SU-DHL-6 (cell line): ENCODE results near the gene KCNN3.
A peak's percentile ranks its signal among the peaks of the same experiment; 100 is the strongest.

ENCODE experiments used
- H2AFZ ChIP-seq: fragments of 200-600 bp; sonication (generic); 2 replicates; pipeline ENCODE4 v1.6.1; 2014; ENCODE audit warnings: low read depth, mild to moderate bottlenecking, moderate library complexity, mixed read lengths, antibody characterized with exemption, low read length; ENCODE audit not compliant: severe bottlenecking
- H3F3A ChIP-seq: fragments of 200-600 bp; shearing (Covaris generic); 2 replicates; pipeline ENCODE4 v1.6.0; 2016; ENCODE audit warnings: antibody characterized with exemption, mild to moderate bottlenecking; ENCODE audit not compliant: insufficient read depth
- H3K27ac ChIP-seq: fragments of 200-600 bp; sonication (generic); 2 replicates; pipeline ENCODE4 v1.5.1; 2016; ENCODE audit warnings: low read depth, mild to moderate bottlenecking, low read length, moderate library complexity, mixed read lengths
- H3K27me3 ChIP-seq: fragments of 200-600 bp; sonication (generic), shearing (Covaris generic); 2 replicates; pipeline ENCODE4 v1.6.0; 2014; ENCODE audit warnings: mild to moderate bottlenecking, low read length
- H3K36me3 ChIP-seq: fragments of 200-600 bp; sonication (generic); 2 replicates; pipeline ENCODE4 v1.6.1; 2014; ENCODE audit warnings: mild to moderate bottlenecking, low read length, mixed read lengths
- H3K4me2 ChIP-seq: fragments of 300-600, 200-600 bp; shearing (Covaris generic), sonication (generic); 2 replicates; pipeline ENCODE4 v1.6.0; 2014; ENCODE audit warnings: low read length, low read depth, mild to moderate bottlenecking; ENCODE audit not compliant: poor library complexity, severe bottlenecking
- H3K4me3 ChIP-seq: fragments of 200-600 bp; sonication (generic); 2 replicates; pipeline ENCODE4 v1.5.1; 2014; ENCODE audit warnings: antibody characterized with exemption, low read length, mild to moderate bottlenecking, mixed read lengths; ENCODE audit not compliant: insufficient read depth, poor library complexity, severe bottlenecking
- H3K79me2 ChIP-seq: fragments of 200-600 bp; sonication (generic); 2 replicates; pipeline ENCODE4 v1.6.1; 2014; ENCODE audit warnings: mild to moderate bottlenecking, low read length, moderate library complexity; ENCODE audit not compliant: insufficient read depth
- H3K9ac ChIP-seq: fragments of 200-600 bp; sonication (generic); 2 replicates; pipeline ENCODE4 v1.7.0; 2014; ENCODE audit warnings: mild to moderate bottlenecking, low read length
- H3K9me2 ChIP-seq: fragments of 200-600 bp; sonication (generic); replicated peaks from 2 replicates; pipeline ENCODE4 v1.6.1; 2014; ENCODE audit warnings: low read length; ENCODE audit not compliant: insufficient read depth
- H3K9me3 ChIP-seq: fragments of 200-600 bp; sonication (generic); 2 replicates; pipeline ENCODE4 v1.6.1; 2014; ENCODE audit warnings: low read length, mixed read lengths; ENCODE audit not compliant: insufficient read depth
- H4K20me1 ChIP-seq: fragments of 200-600 bp; sonication (generic); 2 replicates; pipeline ENCODE4 v1.6.1; 2014; ENCODE audit warnings: low read depth, mild to moderate bottlenecking, antibody characterized with exemption, low read length, moderate library complexity, mixed read lengths
- EZH2phosphoT487 ChIP-seq: fragments of 200-600 bp; sonication (generic), shearing (Covaris generic); conservative IDR thresholded peaks from 2 replicates; pipeline ENCODE4 v1.6.1; 2018; ENCODE audit warnings: mild to moderate bottlenecking, antibody characterized with exemption, low read length, moderate library complexity, mixed read lengths
- TF ChIP-seq, protein P1 (sequence below): fragments of 200-600 bp; sonication (generic); IDR thresholded peaks from one replicate; pipeline ENCODE4 v1.5.1; 2017; ENCODE audit warnings: antibody characterized with exemption, mild to moderate bottlenecking, low read length, moderate library complexity; ENCODE audit not compliant: insufficient read depth, poor library complexity, severe bottlenecking

Gene KCNN3

DNA sequence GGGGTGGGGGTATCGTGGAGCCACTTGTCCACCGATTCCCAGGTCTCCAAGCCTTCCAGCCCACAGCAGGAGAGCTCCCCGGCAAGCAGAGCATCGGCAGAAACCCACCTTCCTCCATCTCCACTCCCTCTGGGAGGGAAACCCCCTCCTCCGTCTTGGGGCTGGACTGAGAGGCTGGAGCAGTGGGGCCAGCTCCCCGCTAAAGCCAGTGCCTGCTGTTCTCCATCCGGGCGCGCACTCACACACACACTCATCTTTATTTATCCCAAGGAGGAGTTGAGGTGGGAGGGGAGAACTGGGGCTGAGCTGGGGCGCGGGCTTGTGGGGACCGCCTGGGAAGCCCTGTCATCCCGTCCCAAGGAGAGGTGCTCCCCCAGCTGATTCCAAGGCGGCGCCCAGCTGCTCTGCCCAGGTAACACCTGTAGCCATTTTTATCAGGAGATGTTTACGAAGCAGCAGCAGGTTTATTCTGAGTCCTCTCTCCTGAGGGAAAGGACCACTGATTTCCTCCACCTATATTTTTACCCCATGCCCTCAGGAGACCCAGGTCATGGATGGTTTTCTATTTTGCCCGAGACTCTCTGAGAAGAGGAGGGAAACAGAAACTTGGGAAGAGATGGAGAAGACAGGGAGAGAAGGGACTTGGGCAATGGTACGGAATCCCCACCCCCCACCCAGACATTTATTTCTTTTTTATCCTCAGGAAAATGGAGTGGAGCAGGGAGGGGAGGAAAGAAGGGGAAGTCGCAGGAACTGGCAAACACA is 2.1 kb downstream of the KCNN3 start:
- no peak for TF ChIP-seq EZH2phosphoT487
- TF ChIP-seq, protein P1, sequence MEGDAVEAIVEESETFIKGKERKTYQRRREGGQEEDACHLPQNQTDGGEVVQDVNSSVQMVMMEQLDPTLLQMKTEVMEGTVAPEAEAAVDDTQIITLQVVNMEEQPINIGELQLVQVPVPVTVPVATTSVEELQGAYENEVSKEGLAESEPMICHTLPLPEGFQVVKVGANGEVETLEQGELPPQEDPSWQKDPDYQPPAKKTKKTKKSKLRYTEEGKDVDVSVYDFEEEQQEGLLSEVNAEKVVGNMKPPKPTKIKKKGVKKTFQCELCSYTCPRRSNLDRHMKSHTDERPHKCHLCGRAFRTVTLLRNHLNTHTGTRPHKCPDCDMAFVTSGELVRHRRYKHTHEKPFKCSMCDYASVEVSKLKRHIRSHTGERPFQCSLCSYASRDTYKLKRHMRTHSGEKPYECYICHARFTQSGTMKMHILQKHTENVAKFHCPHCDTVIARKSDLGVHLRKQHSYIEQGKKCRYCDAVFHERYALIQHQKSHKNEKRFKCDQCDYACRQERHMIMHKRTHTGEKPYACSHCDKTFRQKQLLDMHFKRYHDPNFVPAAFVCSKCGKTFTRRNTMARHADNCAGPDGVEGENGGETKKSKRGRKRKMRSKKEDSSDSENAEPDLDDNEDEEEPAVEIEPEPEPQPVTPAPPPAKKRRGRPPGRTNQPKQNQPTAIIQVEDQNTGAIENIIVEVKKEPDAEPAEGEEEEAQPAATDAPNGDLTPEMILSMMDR: no peak
- Histone ChIP-seq H3K9ac (no peak overlapping the region), H3K9me2 (no peaks in the 10 kb centered on the region), H3K27me3 (no peaks in the 10 kb centered on the region), H3K79me2 (no peaks in the 10 kb centered on the region), H3K36me3 (no peaks in the 10 kb centered on the region), H3K27ac (no peak overlapping the region), H3K4me3 (no peak overlapping the region), H3K4me2 (peak overlapping the region; percentile 70), H3F3A (peaks cover 10% of the 10 kb centered on the region; the same call in 1 of the 2 replicates), H3K9me3 (no peaks in the 10 kb centered on the region), H2AFZ (no peak overlapping the region), H4K20me1 (no peaks in the 10 kb centered on the region)

DNA sequence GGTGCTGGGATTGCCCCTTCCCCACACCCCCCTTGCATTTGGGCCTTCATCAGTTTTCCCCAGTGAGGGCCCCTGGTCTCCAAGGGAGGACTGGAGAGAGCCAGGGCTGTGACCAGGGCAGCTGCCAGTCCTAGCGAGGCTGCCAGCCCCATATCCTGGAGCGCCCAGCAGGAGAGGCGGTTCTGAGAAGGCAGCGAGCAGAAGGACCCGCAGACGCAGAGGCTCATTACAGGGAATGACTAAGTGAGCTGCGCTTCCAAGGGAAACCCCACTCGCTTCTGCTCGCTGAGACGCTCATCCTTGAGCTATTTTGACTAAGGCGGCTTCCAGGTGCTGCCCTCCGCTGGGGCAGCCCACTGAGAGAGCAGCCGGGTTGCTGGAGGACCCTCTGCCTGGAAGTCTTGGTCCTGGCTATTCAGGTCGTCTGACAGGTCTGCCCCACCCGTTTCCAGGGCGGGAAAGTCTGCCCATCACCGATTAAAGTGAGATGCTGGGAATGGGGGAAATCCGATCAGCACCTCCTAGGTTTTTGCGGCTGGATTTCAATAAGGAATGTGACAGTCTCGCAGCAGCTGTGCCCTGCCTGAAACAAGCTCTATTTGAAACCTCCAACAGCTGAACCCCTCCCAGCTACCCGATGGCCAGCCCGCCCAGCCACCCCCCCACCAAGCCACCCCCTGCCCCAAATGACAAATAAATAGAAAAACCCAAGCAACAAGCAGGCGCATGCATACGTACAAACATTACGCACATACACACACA is 2.8 kb downstream of the KCNN3 start:
- Histone ChIP-seq H3K27me3 (no peaks in the 10 kb centered on the region), H3K9me3 (no peaks in the 10 kb centered on the region), H3K79me2 (no peaks in the 10 kb centered on the region), H3K4me3 (no peak overlapping the region), H3K9me2 (no peaks in the 10 kb centered on the region), H2AFZ (no peak overlapping the region), H3K9ac (no peak overlapping the region), H3F3A (peaks cover 10% of the 10 kb centered on the region; the same call in 1 of the 2 replicates), H4K20me1 (no peaks in the 10 kb centered on the region), H3K4me2 (no peak overlapping the region), H3K27ac (no peak overlapping the region), H3K36me3 (no peaks in the 10 kb centered on the region)
- TF ChIP-seq, protein P1: no peak
- TF ChIP-seq EZH2phosphoT487: no peak

DNA sequence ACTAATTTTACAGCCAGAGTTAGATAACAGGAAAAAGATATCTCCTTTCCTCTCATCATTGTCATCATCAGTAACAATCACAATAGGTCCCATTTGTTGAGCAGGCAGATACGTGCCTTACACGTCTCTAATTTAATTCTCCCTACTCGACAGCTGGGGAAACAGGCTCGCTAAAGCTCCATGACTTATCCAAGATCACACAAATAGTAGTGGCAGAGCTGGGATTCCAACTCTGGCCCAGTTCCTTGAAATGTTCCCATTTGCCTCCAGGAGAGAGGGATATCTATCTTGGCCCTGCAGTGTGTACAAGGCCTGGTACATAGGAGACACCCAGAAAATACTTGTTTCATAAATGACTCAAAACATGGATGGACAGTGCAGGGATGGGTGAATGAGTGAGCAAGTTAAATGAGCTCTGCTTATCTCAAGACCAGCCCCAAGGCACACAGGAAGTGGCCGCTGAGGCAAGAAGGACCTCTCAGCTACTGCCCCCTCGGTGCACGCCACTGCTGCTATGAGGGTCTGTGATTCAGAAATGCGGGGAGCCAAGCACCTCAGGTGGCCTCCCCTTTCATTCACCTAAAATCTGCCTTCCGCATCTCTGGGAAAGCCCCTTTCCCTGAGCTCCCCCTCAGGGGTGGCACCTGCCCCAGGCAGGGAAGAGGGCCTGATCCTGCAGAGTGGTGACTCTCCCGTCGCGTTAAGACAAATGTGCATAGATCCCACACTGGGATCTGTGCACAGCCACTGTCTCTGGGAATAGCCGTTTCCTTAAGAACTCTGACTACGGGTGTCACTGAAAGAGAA is 3.6 kb downstream of the KCNN3 start:
- Histone ChIP-seq H3K9me3 (no peaks in the 10 kb centered on the region), H4K20me1 (no peaks in the 10 kb centered on the region), H3K36me3 (no peaks in the 10 kb centered on the region), H3K4me3 (no peak overlapping the region), H3K79me2 (no peaks in the 10 kb centered on the region), H3F3A (peaks cover 10% of the 10 kb centered on the region; the same call in 1 of the 2 replicates), H3K9me2 (no peaks in the 10 kb centered on the region), H3K4me2 (peak overlapping the region; percentile 29), H3K27me3 (no peaks in the 10 kb centered on the region), H2AFZ (no peak overlapping the region), H3K27ac (peak overlapping the region; percentile 39; the same call in 1 of the 2 replicates), H3K9ac (no peak overlapping the region)
- no peak for TF ChIP-seq EZH2phosphoT487
- TF ChIP-seq, protein P1: no peak
